ENCODE measurements around the gene PEAK1. TPM values are rescaled to one million over a fixed set of nuclear protein-coding genes. Genes with fewer than 3 reads are reported as not detected.

The PEAK1 gene
- total RNA-seq, 2 donors from 2014 or later: 25.4 to 38.4 TPM

- Histone ChIP-seq H3K4me1 (ENCODE audit: control insufficient read depth, insufficient read depth, low read length) (no peaks in the 10 kb centered on the region), H3K27me3 (ENCODE audit: control insufficient read depth, insufficient read depth, low read length, poor library complexity, severe bottlenecking) (no peaks in the 10 kb centered on the region), H3K36me3 (ENCODE audit: control insufficient read depth, insufficient read depth, low read length) (no peaks in the 10 kb centered on the region), H3K4me3 (ENCODE audit: low read length) (no peak overlapping the region), H3K27ac (ENCODE audit: low read depth, low read length) (no peak overlapping the region), H3K9ac (ENCODE audit: extremely low read depth, low read length, poor library complexity, severe bottlenecking) (no peak overlapping the region), H3K9me3 (ENCODE audit: control insufficient read depth, low read length) (no peaks in the 10 kb centered on the region)
- DNase-seq: no peak
- no peak for TF ChIP-seq CTCF (conservative IDR thresholded peaks at IDR 0.05)
- 97 to 100% methylated on average over 1 to 3 of the region's 4 CpGs for WGBS, 2 experiments (ENCODE audit: insufficient coverage in 1 of 2, insufficient read length in 1 of 2)
- Mint-ChIP-seq H3K4me1 (peaks cover 4% of the 10 kb centered on the region), H3K36me3 (ENCODE audit: low read depth) (no peaks in the 10 kb centered on the region), H3K27ac (no peak overlapping the region), H3K27me3 (ENCODE audit: insufficient read depth) (no peaks in the 10 kb centered on the region), H3K9me3 (peaks cover 3% of the 10 kb centered on the region), H3K4me3 (no peak overlapping the region)
Measured at GRCh38 chr15:77373441-77373840, 46.5 kb downstream of the PEAK1 start.

GRCh38 chr15:77371850-77372563 is 47.9 kb downstream of the PEAK1 start:
- Histone ChIP-seq H3K36me3 (ENCODE audit: control insufficient read depth, insufficient read depth, low read length) (no peaks in the 10 kb centered on the region), H3K4me3 (ENCODE audit: low read length) (no peak overlapping the region), H3K4me1 (ENCODE audit: control insufficient read depth, insufficient read depth, low read length) (no peaks in the 10 kb centered on the region), H3K9me3 (ENCODE audit: control insufficient read depth, low read length) (no peaks in the 10 kb centered on the region), H3K27me3 (ENCODE audit: control insufficient read depth, insufficient read depth, low read length, poor library complexity, severe bottlenecking) (no peaks in the 10 kb centered on the region), H3K27ac (ENCODE audit: low read depth, low read length) (no peak overlapping the region), H3K9ac (ENCODE audit: extremely low read depth, low read length, poor library complexity, severe bottlenecking) (no peak overlapping the region)
- Mint-ChIP-seq H3K9me3 (peaks cover 3% of the 10 kb centered on the region), H3K27me3 (ENCODE audit: insufficient read depth) (no peaks in the 10 kb centered on the region), H3K4me3 (no peak overlapping the region), H3K27ac (no peak overlapping the region), H3K36me3 (ENCODE audit: low read depth) (no peaks in the 10 kb centered on the region), H3K4me1 (peaks cover 4% of the 10 kb centered on the region)
- 94 to 100% methylated on average over 3 to 5 of the region's 5 CpGs for WGBS, 2 experiments (ENCODE audit: insufficient coverage in 1 of 2, insufficient read length in 1 of 2)
- no peak for DNase-seq
- no peak for TF ChIP-seq CTCF (conservative IDR thresholded peaks at IDR 0.05)

- Mint-ChIP-seq H3K4me3 (no peak overlapping the region), H3K27me3 (ENCODE audit: insufficient read depth) (no peaks in the 10 kb centered on the region), H3K36me3 (ENCODE audit: low read depth) (no peaks in the 10 kb centered on the region), H3K27ac (no peak overlapping the region), H3K9me3 (peaks cover 3% of the 10 kb centered on the region), H3K4me1 (peaks cover 4% of the 10 kb centered on the region)
- Histone ChIP-seq H3K9me3 (ENCODE audit: control insufficient read depth, low read length) (no peaks in the 10 kb centered on the region), H3K27me3 (ENCODE audit: control insufficient read depth, insufficient read depth, low read length, poor library complexity, severe bottlenecking) (no peaks in the 10 kb centered on the region), H3K27ac (ENCODE audit: low read depth, low read length) (no peak overlapping the region), H3K36me3 (ENCODE audit: control insufficient read depth, insufficient read depth, low read length) (no peaks in the 10 kb centered on the region), H3K4me1 (ENCODE audit: control insufficient read depth, insufficient read depth, low read length) (no peaks in the 10 kb centered on the region), H3K4me3 (ENCODE audit: low read length) (no peak overlapping the region), H3K9ac (ENCODE audit: extremely low read depth, low read length, poor library complexity, severe bottlenecking) (no peak overlapping the region)
- WGBS, 2 experiments (ENCODE audit: insufficient coverage in 1 of 2, insufficient read length in 1 of 2): 90 to 95% methylated on average over 2 to 8 of the region's 8 CpGs
- no peak for TF ChIP-seq CTCF (conservative IDR thresholded peaks at IDR 0.05)
- DNase-seq: no peak
Measured at GRCh38 chr15:77370580-77370979, 49.3 kb downstream of the PEAK1 start.

Measured in endodermal cell (in vitro differentiated cells).